Measurements from ENCODE around the gene THOC6. TPM values are rescaled to one million over a fixed set of nuclear protein-coding genes. Genes with fewer than 3 reads are reported as not detected.

Gene THOC6
- total and polyA plus RNA-seq, 9 of the 15 experiments (the other 6 are each of a cell fraction or from before 2014, with no cell fraction given), result 2.5 to 65.4 (median 42.3) TPM

DNA sequence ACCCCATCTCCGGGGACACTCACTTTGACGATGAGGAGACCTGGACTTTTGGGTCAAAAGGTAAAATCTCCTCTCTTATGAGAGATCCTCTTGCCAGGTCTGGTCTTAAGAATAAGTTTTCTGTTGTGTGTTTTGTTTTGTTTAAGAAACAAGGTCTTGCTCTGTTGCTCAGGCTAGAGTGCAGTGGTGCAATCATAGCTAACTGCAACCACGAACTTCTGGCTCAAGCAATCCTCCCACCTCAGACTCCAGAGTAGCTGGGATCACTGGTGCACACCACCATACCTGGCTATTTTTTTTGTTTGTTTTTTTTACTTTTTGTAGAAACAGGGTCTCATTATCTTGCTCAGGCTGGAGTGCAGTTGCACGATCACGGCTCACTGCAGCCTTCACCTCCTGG is 26.7 kb downstream of the THOC6 start (continued):
- TF ChIP-seq, protein P1, sequence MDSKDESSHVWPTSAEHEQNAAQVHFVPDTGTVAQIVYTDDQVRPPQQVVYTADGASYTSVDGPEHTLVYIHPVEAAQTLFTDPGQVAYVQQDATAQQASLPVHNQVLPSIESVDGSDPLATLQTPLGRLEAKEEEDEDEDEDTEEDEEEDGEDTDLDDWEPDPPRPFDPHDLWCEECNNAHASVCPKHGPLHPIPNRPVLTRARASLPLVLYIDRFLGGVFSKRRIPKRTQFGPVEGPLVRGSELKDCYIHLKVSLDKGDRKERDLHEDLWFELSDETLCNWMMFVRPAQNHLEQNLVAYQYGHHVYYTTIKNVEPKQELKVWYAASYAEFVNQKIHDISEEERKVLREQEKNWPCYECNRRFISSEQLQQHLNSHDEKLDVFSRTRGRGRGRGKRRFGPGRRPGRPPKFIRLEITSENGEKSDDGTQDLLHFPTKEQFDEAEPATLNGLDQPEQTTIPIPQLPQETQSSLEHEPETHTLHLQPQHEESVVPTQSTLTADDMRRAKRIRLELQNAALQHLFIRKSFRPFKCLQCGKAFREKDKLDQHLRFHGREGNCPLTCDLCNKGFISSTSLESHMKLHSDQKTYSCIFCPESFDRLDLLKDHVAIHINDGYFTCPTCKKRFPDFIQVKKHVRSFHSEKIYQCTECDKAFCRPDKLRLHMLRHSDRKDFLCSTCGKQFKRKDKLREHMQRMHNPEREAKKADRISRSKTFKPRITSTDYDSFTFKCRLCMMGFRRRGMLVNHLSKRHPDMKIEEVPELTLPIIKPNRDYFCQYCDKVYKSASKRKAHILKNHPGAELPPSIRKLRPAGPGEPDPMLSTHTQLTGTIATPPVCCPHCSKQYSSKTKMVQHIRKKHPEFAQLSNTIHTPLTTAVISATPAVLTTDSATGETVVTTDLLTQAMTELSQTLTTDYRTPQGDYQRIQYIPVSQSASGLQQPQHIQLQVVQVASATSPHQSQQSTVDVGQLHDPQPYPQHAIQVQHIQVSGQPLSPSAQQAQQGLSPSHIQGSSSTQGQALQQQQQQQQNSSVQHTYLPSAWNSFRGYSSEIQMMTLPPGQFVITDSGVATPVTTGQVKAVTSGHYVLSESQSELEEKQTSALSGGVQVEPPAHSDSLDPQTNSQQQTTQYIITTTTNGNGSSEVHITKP (IDR thresholded peaks at IDR 0.05; ENCODE audit: partially characterized antibody), result no peak
- TF ChIP-seq, protein P2, sequence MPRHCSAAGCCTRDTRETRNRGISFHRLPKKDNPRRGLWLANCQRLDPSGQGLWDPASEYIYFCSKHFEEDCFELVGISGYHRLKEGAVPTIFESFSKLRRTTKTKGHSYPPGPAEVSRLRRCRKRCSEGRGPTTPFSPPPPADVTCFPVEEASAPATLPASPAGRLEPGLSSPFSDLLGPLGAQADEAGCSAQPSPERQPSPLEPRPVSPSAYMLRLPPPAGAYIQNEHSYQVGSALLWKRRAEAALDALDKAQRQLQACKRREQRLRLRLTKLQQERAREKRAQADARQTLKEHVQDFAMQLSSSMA (CRISPR knock-in tag; IDR thresholded peaks at IDR 0.05), result no peak

DNA sequence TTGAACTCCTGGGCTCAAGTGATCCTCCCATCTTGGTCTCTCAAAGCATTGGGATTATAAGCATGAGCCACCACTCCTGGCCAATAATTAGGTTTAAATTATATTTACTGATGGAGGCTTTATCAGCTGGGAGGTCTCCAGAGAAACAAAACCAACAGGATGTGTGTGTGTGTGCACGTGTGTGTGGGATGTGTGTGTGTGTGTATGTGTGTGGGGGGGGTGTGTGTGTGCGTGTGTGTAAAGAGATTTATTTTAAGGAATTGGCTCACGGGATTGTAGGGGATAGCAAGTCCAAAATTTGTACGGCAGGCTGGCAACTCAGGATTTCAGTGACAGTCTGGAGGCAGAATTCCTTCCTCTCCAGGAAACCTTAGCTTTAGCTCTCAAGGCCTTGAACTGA is 27.2 kb downstream of the THOC6 start:
- Histone ChIP-seq H3K27ac (ENCODE audit: extremely low read depth, low read depth, low read length) (no peak overlapping the region), H3K79me2 (ENCODE audit: control insufficient read depth, insufficient read depth, low read length) (no peaks in the 10 kb centered on the region), H3K27me3 (ENCODE audit: control insufficient read depth in 2 of 2, insufficient read depth in 2 of 2, low read length in 2 of 2) (peaks cover 5 to 39% of the 10 kb centered on the region in 2 experiments; a peak in 4 of 5 replicates), H3K36me3 (ENCODE audit: control insufficient read depth, insufficient read depth, low read length) (no peaks in the 10 kb centered on the region), H3K9ac (ENCODE audit: insufficient read depth in 1 of 2, low read depth in 2 of 2, low read length in 2 of 2) (no peak overlapping the region), H3K9me3 (replicated peaks; ENCODE audit: control insufficient read depth, insufficient read depth, low read depth, low read length) (no peaks in the 10 kb centered on the region), H3K4me2 (ENCODE audit: insufficient read depth, low read length) (no peak overlapping the region), H3K4me1 (replicated peaks in 1 of 2; ENCODE audit: control insufficient read depth in 2 of 2, insufficient read depth in 2 of 2, low read length in 2 of 2) (peaks cover 3 to 25% of the 10 kb centered on the region in 2 experiments; a peak in 3 of 5 replicates), H3K4me3 (no peak overlapping the region), H4K20me1 (replicated peaks; ENCODE audit: control insufficient read depth, insufficient read depth, low read length) (no peaks in the 10 kb centered on the region; the same call in 1 of the 2 replicates), H2AFZ (ENCODE audit: low read depth, low read length) (no peak overlapping the region), H3K9me1 (ENCODE audit: control insufficient read depth, insufficient read depth, low read length) (no peaks in the 10 kb centered on the region)
- intact Hi-C loops (cut with micrococcal nuclease), result loop anchor here (10.0 kb wide), 1 partner anchor 124 kb away; no protein-coding TSS in a partner anchor
- POLR2A ChIA-PET, result interaction anchor here (0.5 to 1.2 kb wide), 5 partner anchors 12 to 1894 kb away, joined by 3 to 5 read pairs (median 3); no protein-coding TSS in a partner anchor
- CTCF ChIA-PET (ENCODE audit: low intra/inter-chr PET ratio), result no interaction called here
- DNase-seq (ENCODE audit: extremely low read depth in 1 of 4, low spot score in 3 of 4) (no peak), FAIRE-seq (no peak), ATAC-seq (no peak)
- 20% methylated on average over 4 of the region's 4 CpGs for WGBS (ENCODE audit: insufficient coverage, low coverage, missing lambda C conversion rate)
- BruUV-seq (replicated peaks), result no TSS peak
- in situ Hi-C loops (cut with MboI), result no loop called here
- TF ChIP-seq, protein P3, sequence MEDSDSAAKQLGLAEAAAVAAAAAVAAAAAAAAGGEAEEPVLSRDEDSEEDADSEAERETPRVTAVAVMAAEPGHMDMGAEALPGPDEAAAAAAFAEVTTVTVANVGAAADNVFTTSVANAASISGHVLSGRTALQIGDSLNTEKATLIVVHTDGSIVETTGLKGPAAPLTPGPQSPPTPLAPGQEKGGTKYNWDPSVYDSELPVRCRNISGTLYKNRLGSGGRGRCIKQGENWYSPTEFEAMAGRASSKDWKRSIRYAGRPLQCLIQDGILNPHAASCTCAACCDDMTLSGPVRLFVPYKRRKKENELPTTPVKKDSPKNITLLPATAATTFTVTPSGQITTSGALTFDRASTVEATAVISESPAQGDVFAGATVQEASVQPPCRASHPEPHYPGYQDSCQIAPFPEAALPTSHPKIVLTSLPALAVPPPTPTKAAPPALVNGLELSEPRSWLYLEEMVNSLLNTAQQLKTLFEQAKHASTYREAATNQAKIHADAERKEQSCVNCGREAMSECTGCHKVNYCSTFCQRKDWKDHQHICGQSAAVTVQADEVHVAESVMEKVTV (CRISPR knock-in tag; IDR thresholded peaks at IDR 0.05), result no peak
- TF ChIP-seq NONO (IDR thresholded peaks at IDR 0.05; ENCODE audit: low read depth in 2 of 2, low read length in 1 of 2) (no peak), MAFF (IDR thresholded peaks at IDR 0.05; ENCODE audit: low read length) (no peak), ZKSCAN3 (CRISPR knock-in tag; IDR thresholded peaks at IDR 0.05) (no peak), RUNX1 (IDR thresholded peaks at IDR 0.05; ENCODE audit: low read depth) (no peak), CBFA2T2 (conservative IDR thresholded peaks at IDR 0.05) (no peak), NUFIP1 (IDR thresholded peaks at IDR 0.05; ENCODE audit: partially characterized antibody) (no peak)
- TF ChIP-seq, protein P4, sequence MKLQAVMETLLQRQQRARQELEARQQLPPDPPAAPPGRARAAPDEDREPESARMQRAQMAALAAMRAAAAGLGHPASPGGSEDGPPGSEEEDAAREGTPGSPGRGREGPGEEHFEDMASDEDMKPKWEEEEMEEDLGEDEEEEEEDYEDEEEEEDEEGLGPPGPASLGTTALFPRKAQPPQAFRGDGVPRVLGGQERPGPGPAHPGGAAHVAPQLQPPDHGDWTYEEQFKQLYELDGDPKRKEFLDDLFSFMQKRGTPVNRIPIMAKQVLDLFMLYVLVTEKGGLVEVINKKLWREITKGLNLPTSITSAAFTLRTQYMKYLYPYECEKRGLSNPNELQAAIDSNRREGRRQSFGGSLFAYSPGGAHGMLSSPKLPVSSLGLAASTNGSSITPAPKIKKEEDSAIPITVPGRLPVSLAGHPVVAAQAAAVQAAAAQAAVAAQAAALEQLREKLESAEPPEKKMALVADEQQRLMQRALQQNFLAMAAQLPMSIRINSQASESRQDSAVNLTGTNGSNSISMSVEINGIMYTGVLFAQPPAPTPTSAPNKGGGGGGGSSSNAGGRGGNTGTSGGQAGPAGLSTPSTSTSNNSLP (IDR thresholded peaks at IDR 0.05; ENCODE audit: borderline replicate concordance, low read depth, low read length), result no peak
- TF ChIP-seq, protein P5, sequence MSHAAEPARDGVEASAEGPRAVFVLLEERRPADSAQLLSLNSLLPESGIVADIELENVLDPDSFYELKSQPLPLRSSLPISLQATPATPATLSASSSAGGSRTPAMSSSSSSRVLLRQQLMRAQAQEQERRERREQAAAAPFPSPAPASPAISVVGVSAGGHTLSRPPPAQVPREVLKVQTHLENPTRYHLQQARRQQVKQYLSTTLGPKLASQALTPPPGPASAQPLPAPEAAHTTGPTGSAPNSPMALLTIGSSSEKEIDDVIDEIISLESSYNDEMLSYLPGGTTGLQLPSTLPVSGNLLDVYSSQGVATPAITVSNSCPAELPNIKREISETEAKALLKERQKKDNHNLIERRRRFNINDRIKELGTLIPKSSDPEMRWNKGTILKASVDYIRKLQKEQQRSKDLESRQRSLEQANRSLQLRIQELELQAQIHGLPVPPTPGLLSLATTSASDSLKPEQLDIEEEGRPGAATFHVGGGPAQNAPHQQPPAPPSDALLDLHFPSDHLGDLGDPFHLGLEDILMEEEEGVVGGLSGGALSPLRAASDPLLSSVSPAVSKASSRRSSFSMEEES (CRISPR knock-in tag; IDR thresholded peaks at IDR 0.05), result no peak

Measured in K562 (cell line).